Heart left ventricle (tissue), 16 donors: ENCODE data around the gene TMEM184B. TPM values are rescaled to one million over a fixed set of nuclear protein-coding genes. Genes with fewer than 3 reads are reported as not detected.

ENCODE experiments used
- ATAC-seq, 4 donors: fragments of 200-7000 bp; cut with Tn5 transposase; one replicate each; pipeline ENCODE4 v1.9.1; 2020 to 2022; ENCODE audit warnings: moderate library complexity in 4 of 4, mild to moderate bottlenecking in 3 of 4, moderate number of reproducible peaks in 1 of 4
- DNase-seq, 5 donors: peaks; one replicate each; pipeline ENCODE4 v3.0.0-alpha.2; 2020
- H3K27ac ChIP-seq, 12 donors: fragments of 200-600 bp; sonication (generic) in 4 of 12; one replicate each; pipeline versions ENCODE4 v1.5.0 to v1.8.0; 2016 to 2022; ENCODE audit warnings: mild to moderate bottlenecking in 2 of 12
- H3K27me3 ChIP-seq, 9 donors: fragments of 200-600 bp; sonication (generic) in 2 of 9; one replicate each; pipeline versions ENCODE4 v1.5.1 to v1.8.0; 2016 to 2022; ENCODE audit warnings: mild to moderate bottlenecking in 3 of 9
- H3K36me3 ChIP-seq, 9 donors: fragments of 200-600 bp; sonication (generic) in 2 of 9; one replicate each; pipeline versions ENCODE4 v1.5.0 to v1.8.0; 2018 to 2022; ENCODE audit warnings: mild to moderate bottlenecking in 2 of 9
- H3K4me1 ChIP-seq, 12 donors: fragments of 200-600 bp; sonication (generic) in 4 of 12; one replicate each; pipeline versions ENCODE4 v1.5.0 to v1.8.0; 2016 to 2022; ENCODE audit warnings: mild to moderate bottlenecking in 3 of 12
- H3K4me3 ChIP-seq, 12 donors: fragments of 200-600 bp; sonication (generic) in 4 of 12; one replicate each; pipeline versions ENCODE4 v1.5.0 to v1.8.0; 2017 to 2022; ENCODE audit warnings: mild to moderate bottlenecking in 9 of 12, moderate library complexity in 4 of 12
- H3K9me3 ChIP-seq, 12 donors: fragments of 200-600 bp; sonication (generic) in 4 of 12; one replicate each; pipeline versions ENCODE4 v1.5.0 to v1.8.0; 2016 to 2022; ENCODE audit warnings: mild to moderate bottlenecking in 1 of 12
- POLR2A ChIP-seq, 2 donors: fragments of 450-650 bp; IDR thresholded peaks; one replicate each; pipeline ENCODE4 v1.6.1; 2017; ENCODE audit warnings: antibody characterized with exemption in 2 of 2, mild to moderate bottlenecking in 2 of 2, moderate library complexity in 2 of 2
- WGBS, 4 donors: extraction: QIAGEN DNeasy Blood & Tissue Kit in 2 of 4; methylation state at CpG; one replicate each; pipeline versions ENCODE4 v1.1.5 to v1.1.7; 2013 to 2018; 5-methylcytosine and 5-hydroxymethylcytosine counted together
- intact Hi-C, 10 donors: fragments of 100-400 bp; cut with DNase I; formaldehyde crosslinking; loops; one replicate each; pipeline versions ENCODE4 v1.11.1 to v1.14.2; 2022
- polyA plus RNA-seq, 2 donors: library from polyadenylated mRNA; stranded (reverse); fragments of 200-250 nt; gene quantifications; one replicate each; pipeline ENCODE4 v1.2.3, GENCODE V29; 2013
- total RNA-seq, 9 donors: library from RNA; depleted of rRNA in 2 of 9; stranded (reverse); fragments of >200 nt in 2 of 9; fragmentation: NEBNext Ultra II Directional in 3 of 9; extraction: Animal tissue kit (Norgen Biotek cat#: 25700) in 3 of 9; gene quantifications; one replicate each; pipeline versions ENCODE4 v1.1.0 to v1.2.4, GENCODE V29; 2016 to 2023
- TF ChIP-seq, protein P1 (sequence below), 12 donors: fragments of 200-600 bp; sonication (generic) in 4 of 12; IDR thresholded peaks; one replicate each; pipeline versions ENCODE4 v1.5.0 to v1.8.0; 2018 to 2022; ENCODE audit warnings: antibody characterized with exemption in 12 of 12, mild to moderate bottlenecking in 5 of 12
- donor health status: ischemic (EF 13 %, LVEDD 7.1; RV severe dilation, severe dysfunction).
- donor health status: healthy with polysubstance abuse.
- donor health status: DM: no; HTN: yes; CAD: no.
- donor health status: DM: no; HTN: no; CAD: no.
- donor health status: ischemic (EF 25% LVEDD 6.9; RV normal size, moderate dysfunction).
- donor health status: ischemic (EF 25% LVEDD 5.7; RV mildly dilated, moderate dysfunction).
- donor health status: healthy.
- donor health status: DM: yes; HTN: yes; CAD: no.
- donor health status: ischemic (EF 35%, LVEDD 5.7; RV mildly dilated, moderate dysfunction).
- donor health status: nonischemic (EF 11% LVEDD 7.7; RV severe dilation, severe dysfunction).
- donor health status: DM: yes; HTN: yes; CAD: no.
- donor health status: PGD.
- donor health status: ischemic (EF 29% LVEDD 5.4; RV normal size, mild dysfunction).
- donor health status: nonischemic (EF 23%, LVEDD 6.1; RV moderate dilation, normal function).

TMEM184B gene
- total and polyA plus RNA-seq, 11 donors, result 19.5 to 103 (median 47.0) TPM

- intact Hi-C loops, result loop anchor here in 6 of 10 donors (1.0 to 10.0 kb wide), 6 partner anchors 114 to 176 kb away; partner anchors contain the start of genes BAIAP2L2 (in 1 of the 6) and PICK1 (in 1 of the 6)
- Histone ChIP-seq H3K4me1 (peaks cover 0 to 57% (median 22%) of the 10 kb centered on the region in 12 donors), H3K27me3 (no peaks in the 10 kb centered on the region), H3K36me3 (peaks cover 0 to 93% (median 77%) of the 10 kb centered on the region in 9 donors), H3K9me3 (no peaks in the 10 kb centered on the region), H3K27ac (peak overlapping the region in 8 of 12 donors; percentile 8 to 70 (median 56)), H3K4me3 (no peak overlapping the region)
- 77 to 87% (median 81%) methylated on average over 9 of the region's 9 CpGs for WGBS, 4 donors
- TF ChIP-seq POLR2A (IDR thresholded peaks at IDR 0.05), result no peak
- TF ChIP-seq, protein P1, sequence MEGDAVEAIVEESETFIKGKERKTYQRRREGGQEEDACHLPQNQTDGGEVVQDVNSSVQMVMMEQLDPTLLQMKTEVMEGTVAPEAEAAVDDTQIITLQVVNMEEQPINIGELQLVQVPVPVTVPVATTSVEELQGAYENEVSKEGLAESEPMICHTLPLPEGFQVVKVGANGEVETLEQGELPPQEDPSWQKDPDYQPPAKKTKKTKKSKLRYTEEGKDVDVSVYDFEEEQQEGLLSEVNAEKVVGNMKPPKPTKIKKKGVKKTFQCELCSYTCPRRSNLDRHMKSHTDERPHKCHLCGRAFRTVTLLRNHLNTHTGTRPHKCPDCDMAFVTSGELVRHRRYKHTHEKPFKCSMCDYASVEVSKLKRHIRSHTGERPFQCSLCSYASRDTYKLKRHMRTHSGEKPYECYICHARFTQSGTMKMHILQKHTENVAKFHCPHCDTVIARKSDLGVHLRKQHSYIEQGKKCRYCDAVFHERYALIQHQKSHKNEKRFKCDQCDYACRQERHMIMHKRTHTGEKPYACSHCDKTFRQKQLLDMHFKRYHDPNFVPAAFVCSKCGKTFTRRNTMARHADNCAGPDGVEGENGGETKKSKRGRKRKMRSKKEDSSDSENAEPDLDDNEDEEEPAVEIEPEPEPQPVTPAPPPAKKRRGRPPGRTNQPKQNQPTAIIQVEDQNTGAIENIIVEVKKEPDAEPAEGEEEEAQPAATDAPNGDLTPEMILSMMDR (IDR thresholded peaks at IDR 0.05), result no peak
- ATAC-seq, result no peak
- DNase-seq, result no peak
Observed at GRCh38 chr22:38230916-38231315, 41.9 kb downstream of the TMEM184B start.

- Histone ChIP-seq H3K4me1 (peaks cover 0 to 51% (median 22%) of the 10 kb centered on the region in 12 donors), H3K27ac (peak overlapping the region in 10 of 12 donors; percentile 8 to 70 (median 56)), H3K9me3 (no peaks in the 10 kb centered on the region), H3K27me3 (no peaks in the 10 kb centered on the region), H3K36me3 (peaks cover 0 to 93% (median 77%) of the 10 kb centered on the region in 9 donors), H3K4me3 (no peak overlapping the region)
- ATAC-seq, result peak in 2 of 4 donors; percentile 16 to 22
- intact Hi-C loops, result loop anchor here in 6 of 10 donors (1.0 to 10.0 kb wide), 6 partner anchors 113 to 175 kb away; partner anchors contain the start of genes BAIAP2L2 (in 1 of the 6) and PICK1 (in 1 of the 6)
- WGBS, 4 donors, result 48 to 68% (median 67%) methylated on average over 10 to 15 of the region's 15 CpGs
- TF ChIP-seq, protein P1 (IDR thresholded peaks at IDR 0.05), result peak in 10 of 12 donors; percentile 25 to 53 (median 41)
- no peak for TF ChIP-seq POLR2A (IDR thresholded peaks at IDR 0.05)
- DNase-seq, result peak in 1 of 5 donors; percentile 50
Observed at GRCh38 chr22:38230108-38230825, 42.5 kb downstream of the TMEM184B start.

GRCh38 chr22:38228873-38229740 is 43.7 kb downstream of the TMEM184B start:
- Histone ChIP-seq H3K36me3 (peaks cover 0 to 93% (median 77%) of the 10 kb centered on the region in 9 donors), H3K27me3 (no peaks in the 10 kb centered on the region), H3K27ac (peak overlapping the region; percentile 35 to 88 (median 71)), H3K4me3 (no peak overlapping the region), H3K4me1 (peaks cover 0 to 43% (median 19%) of the 10 kb centered on the region in 12 donors), H3K9me3 (no peaks in the 10 kb centered on the region)
- TF ChIP-seq, protein P1 (IDR thresholded peaks at IDR 0.05), result no peak
- TF ChIP-seq POLR2A (IDR thresholded peaks at IDR 0.05), result no peak
- WGBS, 4 donors, result 67 to 80% (median 69%) methylated on average over 11 to 14 of the region's 14 CpGs
- intact Hi-C loops, result no loop called here
- peak; percentile 34 to 70 (median 64) for ATAC-seq
- peak in 2 of 5 donors; percentile 57 to 79 for DNase-seq
